HT1080 (cell line): ENCODE results near the gene GGT5. TPM values are rescaled to one million over a fixed set of nuclear protein-coding genes. Genes with fewer than 3 reads are reported as not detected.
"Not testable (repeated sequence)": the region's sequence is repeated elsewhere in the genome, so short reads cannot be mapped to it uniquely, and the experiment has no call there.

Source experiments
- DNase-seq: peaks from one replicate; pipeline ENCODE4 v3.0.0-alpha.2; 2015; ENCODE audit warnings: low read depth
- polyA plus RNA-seq, 2 experiments: library from polyadenylated mRNA; depleted of rRNA; stranded (reverse); fragments of >200 nt; gene quantifications; 2 replicates each; pipeline ENCODE4 v1.2.3, GENCODE V29; 2015
- total RNA-seq: library from RNA; depleted of rRNA; stranded (reverse); fragments of >200 nt; shearing (Covaris generic); gene quantifications from 2 replicates; pipeline ENCODE4 v1.2.3, GENCODE V29; 2014; rRNA removed

GGT5 gene, protein sequence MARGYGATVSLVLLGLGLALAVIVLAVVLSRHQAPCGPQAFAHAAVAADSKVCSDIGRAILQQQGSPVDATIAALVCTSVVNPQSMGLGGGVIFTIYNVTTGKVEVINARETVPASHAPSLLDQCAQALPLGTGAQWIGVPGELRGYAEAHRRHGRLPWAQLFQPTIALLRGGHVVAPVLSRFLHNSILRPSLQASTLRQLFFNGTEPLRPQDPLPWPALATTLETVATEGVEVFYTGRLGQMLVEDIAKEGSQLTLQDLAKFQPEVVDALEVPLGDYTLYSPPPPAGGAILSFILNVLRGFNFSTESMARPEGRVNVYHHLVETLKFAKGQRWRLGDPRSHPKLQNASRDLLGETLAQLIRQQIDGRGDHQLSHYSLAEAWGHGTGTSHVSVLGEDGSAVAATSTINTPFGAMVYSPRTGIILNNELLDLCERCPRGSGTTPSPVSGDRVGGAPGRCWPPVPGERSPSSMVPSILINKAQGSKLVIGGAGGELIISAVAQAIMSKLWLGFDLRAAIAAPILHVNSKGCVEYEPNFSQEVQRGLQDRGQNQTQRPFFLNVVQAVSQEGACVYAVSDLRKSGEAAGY
- total RNA-seq = not detected in 2 replicates
- polyA plus RNA-seq (2015; cell fraction: cytosol; rRNA removed) = 0.06 TPM in 1 of 2 replicates, not detected in the other
- polyA plus RNA-seq (2015; cell fraction: nucleus; rRNA removed) = 0.05 TPM in 1 of 2 replicates, not detected in the other

DNA sequence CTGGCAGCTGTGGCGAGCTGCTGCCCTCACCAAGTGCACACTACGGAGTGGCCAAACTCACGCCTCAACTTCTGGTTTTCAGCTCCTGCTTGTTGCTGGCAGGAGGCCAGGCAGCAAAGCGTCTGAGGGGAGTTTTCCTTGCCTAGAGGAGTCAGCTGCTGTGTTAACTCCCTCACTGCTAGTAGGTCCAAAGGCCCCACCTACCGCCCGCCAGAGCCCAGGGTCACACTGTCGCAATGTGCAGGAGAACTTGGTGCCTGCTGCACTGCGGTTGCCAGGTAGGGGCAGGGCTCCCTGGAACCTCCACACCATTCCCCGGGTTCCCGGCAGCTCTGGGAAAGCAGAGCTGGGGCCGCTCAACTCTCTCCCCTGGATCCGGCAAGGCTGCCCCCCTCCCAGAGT lies at the start of gene GGT5:
Gene GGT5 (minus strand): TSS at position 53 of the 402 bp plus-strand sequence. CDS start 357 bp downstream, outside the sequence.
- not testable (repeated sequence) for DNase-seq

DNA sequence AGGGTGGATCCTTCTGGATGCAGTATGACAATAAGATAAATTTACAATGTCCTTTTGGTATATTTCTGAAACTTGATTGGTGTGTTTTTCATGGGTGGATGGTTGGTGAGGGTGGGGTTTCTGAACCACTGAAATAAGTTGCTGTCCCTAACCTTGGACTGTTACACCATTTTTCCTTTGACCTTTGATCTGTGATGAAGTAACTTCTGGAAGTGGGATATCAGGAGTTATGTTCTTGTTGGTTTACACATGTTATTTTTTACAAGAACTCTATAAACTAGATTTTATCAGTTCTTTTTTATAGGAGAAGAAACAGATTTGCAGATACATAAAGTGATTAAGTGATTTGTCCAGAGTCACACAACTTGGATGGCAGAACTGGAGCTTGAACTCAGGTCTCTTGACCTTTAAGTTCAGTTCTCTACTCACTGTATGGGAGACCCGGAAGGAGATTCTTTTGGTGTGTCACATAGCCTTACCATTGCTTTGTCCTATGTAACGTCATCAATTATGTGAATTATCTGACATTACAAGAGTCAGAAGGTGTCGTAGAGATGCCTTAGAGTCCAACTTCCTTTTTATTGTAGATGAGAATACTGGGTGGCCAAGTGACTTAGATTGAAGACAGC lies 47.4 kb upstream of the GGT5 start:
- DNase-seq = not testable (repeated sequence)

DNA sequence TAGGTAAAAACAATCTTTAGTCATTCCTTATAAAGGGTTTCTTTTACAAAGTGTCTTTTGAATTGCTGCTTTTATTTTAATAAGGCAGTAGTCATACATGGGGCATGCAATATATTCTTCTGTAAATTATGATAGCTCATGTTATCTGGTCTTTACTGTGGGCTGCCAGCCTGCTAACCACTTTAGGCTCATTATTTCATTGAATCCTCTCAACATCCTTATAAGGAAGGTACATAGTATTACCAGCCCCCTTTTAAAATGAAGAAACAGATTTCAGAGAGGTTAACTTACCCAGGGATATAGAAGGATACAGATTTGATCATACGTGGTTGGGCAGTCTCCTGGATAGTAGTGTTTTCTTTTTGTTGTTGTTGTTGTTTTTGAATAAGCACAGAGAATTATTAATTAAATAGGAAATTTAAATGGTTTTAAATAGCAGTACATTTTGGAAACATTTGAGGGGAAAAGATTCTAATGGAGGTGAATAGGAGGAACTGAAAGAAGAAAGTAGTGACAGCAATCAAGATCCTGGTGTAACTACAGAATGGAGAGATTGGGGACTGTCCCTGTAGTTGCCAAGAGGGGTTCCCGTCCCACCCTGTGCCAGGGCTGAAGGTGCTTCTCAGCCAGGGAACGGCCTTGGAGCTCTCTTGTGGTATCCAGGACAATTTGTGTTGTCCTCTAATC lies 46.8 kb upstream of the GGT5 start:
- DNase-seq = no peak

DNA sequence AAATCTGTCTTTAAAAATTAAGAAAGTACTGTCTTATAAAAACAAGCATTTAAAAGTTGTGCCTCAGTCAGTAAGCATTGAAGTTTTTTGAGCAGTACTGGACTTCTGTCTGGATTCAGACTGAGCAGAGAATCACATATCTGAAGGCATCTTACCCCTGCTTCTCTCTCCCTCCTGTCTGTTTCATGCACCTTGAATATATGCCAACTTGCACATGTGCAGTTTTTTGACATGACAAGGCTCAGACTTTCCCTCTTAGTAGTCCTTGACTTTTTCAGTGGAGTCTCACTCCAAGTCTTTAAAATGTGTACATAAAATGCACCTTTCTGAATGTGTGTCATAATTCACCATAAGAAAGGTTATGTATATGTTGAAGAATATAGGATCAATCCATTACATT lies 45.6 kb upstream of the GGT5 start:
- DNase-seq = no peak

DNA sequence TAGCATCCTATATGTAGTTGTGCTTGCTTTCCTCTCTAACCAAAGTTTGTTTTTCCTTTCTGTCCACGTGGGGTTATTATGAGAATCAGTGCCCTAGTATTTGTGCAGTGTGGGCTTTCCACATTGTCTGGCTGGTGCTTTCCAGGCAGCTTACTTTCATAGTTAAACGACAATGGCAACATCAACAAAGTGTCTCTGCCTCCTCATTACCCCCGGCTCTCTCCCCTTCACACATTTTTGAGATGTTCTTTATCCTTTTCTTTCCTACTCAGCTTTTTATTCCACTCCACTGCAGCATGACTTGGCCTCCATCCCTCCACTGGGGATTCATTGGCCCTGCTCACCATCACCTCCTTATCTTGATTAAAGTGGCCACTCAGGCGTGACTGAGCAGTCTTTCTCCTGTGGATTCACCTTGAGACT lies 44.9 kb upstream of the GGT5 start:
- DNase-seq = no peak

DNA sequence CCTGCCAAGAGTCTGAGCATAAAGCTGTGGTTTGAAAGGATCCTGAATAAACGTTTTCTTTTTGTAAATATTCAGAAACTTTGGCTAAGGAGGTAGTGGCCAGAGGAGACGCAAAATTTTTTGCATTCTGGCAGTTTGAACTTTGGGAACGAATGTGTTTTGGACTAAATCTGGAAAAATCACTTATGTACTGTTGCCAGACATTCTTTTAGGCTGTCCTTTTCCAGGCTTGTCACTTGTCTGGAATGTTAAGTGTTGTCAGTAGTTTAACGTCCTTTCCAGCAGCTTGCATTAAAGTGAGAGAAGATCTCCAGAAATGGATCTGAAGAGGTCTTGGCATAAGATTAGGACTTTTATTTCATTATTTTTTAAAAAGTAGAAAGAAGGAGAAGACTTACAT lies 44.2 kb upstream of the GGT5 start:
- DNase-seq = peak; percentile 62

DNA sequence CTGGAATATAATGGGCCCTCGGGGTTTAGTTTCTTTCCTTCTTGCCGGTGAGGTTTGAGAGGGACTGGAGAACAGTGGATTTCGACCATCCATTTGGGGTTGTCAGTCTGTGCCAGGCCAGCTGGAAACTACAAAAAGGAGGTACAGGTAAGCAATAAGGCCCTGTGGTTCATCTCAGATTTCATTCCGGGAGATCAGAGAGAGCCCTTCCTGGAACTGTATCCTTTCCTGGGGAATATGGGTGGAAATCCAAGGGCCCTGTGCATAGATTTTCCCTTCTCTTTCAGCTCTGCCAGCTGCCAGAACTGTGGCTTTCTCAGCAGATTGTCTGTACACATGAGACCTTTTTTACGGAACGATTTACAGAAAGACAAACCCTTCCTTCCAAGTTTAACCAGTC lies 42.9 kb upstream of the GGT5 start:
- not testable (repeated sequence) for DNase-seq

DNA sequence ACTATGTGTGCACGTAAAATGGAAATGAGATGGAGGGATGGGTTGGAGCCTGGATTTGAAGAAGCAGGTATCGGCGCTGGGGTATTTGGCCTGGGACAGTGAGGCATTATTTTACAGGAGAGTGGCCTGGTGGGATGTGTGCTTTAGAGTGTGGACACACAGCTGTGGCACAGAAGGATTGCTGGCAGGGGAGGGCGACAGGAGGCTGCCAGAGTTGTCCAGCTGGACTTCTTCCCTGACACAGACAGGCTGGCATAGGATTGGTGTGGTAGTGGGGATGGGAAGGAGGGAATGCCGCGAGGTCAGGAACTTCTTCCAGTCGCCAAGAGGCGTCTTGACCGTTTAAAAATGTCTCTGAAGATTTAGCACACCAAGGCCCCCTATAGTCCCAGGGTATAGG lies 42.3 kb upstream of the GGT5 start:
- not testable (repeated sequence) for DNase-seq

DNA sequence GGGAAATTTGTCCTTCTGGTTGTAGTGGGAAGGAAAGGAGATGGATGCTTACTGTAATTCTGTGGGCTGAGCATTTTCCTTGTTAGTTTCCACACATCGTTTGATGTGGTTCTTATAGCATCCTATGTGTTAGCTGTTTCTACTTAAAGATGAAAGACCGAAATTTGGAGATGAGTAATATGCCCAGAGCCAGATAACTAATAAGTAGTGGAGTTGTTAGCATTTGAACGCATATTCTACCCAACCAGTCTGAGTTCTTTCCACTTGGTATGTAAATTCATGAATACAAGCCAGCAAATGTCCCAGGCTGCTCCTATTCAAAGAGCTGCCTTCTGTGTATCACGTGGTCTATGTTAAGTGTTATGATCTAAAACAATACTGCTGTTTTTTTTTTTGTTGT lies 40.4 kb upstream of the GGT5 start:
- DNase-seq = no peak

DNA sequence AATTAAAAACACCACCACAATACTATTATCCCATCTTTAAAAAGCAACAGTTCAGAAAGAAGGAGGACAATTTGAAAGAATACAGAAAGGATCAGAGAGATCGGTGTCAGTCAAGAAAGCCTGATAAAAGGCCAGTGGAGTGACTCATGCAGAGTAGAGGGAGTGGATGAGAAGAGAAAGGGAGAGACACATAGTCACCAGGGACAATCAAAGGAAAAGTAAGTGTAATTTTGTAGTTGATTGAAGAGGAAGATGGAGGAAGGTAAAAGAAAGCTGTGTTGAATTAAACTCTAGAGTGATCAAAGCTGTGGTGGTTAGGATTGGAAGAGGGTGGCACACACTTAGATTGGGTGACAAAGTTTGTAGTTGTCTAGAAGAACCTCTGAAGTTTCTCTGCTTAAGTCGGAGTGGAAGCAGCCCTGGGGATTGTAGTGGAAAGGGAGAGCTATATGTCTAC lies 39.9 kb upstream of the GGT5 start:
- DNase-seq = peak; percentile 35

DNA sequence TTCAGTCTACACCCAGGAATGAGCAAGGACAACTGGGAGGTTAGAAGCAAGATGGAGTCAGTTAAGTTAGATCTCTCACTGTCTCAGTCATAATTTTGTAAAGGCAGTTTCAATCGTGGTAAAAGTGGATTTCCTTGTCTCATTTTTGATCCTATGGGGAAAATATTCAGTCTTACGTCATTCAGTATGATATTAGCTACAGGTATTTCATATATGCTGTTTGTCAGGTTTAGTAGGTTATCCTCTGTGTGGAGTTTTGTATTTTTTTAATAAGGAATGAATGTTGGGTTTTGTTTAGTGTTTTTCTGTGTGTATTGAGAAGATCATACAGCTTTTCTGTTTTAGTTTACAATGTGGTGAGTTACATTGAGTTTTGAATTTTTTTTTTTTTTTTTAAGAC lies 37.5 kb upstream of the GGT5 start:
- no peak for DNase-seq

DNA sequence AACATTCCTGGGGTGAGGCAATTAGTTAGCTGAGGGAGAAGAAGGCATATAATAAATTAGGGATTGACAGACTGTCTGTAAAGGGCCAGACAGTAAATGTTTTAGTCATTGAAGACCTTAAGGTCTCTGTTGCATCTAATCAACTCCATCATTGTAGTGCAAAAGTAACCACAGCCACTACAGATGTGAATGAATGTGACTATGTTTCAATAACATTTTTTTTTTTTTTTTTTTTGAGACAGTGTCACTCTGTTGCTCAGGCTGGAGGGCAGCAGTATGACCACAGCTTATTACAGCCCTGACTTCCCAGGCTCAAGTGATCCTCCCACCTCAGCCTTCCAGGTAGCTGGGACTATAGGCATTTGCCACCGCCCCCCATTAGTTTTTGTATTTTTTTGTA lies 35.5 kb upstream of the GGT5 start:
- DNase-seq = not testable (repeated sequence)

DNA sequence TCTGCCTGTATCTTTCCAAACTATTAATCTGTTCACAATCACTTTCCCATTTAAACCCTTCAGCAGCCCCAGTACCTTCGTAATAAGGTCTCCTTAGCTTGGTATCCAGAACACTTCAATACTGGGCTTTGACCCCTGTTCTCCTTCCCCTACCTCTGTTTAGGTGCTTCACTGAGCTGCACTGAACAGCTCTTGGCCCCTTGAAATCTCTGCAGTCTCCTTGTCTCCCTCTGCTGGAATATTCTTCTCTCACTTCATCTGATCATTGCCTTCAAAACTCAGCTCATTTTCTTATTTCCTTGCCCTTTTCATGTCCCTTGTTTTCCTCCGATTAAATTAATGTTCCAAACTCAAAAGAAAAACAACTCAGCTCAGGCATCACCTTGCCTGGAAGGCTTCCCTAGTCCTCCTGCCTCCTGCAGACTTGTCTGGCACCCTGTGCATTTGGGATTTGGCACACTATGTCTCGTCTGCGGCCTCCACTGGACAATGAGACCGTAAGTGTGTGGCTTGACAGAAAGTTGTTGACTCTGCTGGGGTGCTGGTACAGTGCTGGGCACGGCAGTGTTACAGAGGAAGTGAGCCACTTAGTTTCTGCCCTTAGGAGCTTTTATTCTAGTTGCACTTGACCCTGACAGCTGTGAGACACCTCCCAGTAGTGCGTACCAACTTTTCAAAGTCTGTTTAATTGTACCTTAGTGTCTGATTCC lies 30.0 kb upstream of the GGT5 start:
- not testable (repeated sequence) for DNase-seq

DNA sequence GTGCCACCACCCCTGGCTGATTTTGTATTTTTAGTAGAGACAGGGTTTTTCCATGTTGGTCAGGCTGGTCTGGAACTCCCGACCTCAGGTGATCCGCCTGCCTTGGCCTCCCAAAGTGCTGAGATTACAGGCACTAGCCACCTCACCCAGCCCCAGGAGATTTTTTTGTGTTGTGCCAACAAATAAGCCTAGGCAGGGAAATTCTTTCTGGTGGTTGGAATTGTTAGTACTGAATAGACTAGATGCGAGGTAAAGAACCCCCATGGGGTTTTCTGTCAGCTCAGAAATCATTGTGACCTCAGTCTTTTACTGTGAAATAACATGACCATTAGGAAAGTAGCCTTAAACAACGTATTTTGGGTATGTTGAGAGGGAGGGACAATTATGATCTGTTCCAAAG lies 29.0 kb upstream of the GGT5 start:
- not testable (repeated sequence) for DNase-seq

DNA sequence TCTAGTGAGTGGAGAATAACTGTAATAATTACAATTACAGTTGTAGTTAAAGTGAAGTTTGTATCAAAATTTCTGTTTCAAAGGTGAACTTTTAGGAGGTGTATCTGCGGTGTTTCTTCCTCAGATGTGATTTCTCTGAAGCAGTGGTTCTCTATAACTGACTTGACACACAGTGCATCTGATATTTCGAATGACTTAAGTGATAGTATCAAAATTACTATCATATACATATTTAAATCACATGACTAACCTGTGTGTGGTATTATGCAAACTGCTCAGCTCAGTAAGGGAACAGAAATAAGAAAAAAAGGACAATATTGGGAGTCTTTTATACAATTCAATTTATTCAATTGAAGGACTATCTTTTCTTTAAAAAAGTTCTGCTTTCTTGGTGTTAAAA lies 28.1 kb upstream of the GGT5 start:
- DNase-seq = not testable (repeated sequence)

DNA sequence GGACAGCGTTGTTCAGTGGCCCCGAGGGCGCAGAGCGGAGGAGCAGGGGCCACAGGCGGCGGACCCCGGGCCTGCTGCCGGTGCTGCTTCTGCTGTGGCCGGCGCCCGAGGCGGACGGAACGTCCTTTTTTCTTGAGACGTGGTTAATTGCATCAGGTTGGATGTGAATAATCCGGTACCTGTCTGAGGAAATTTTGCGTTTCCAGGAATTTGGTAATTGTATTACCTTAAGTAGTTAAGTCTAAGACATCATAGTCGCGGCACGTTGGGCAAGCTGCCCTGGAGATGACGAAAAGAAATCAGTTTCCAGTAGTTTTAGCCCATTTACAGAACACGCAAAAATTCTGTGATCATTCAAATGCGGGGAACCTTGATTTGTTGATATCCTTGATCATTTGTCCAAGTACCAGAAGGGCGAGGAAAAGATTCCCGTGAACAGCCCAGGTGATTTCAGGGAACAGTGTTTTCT lies 26.5 kb upstream of the GGT5 start:
- no peak for DNase-seq

DNA sequence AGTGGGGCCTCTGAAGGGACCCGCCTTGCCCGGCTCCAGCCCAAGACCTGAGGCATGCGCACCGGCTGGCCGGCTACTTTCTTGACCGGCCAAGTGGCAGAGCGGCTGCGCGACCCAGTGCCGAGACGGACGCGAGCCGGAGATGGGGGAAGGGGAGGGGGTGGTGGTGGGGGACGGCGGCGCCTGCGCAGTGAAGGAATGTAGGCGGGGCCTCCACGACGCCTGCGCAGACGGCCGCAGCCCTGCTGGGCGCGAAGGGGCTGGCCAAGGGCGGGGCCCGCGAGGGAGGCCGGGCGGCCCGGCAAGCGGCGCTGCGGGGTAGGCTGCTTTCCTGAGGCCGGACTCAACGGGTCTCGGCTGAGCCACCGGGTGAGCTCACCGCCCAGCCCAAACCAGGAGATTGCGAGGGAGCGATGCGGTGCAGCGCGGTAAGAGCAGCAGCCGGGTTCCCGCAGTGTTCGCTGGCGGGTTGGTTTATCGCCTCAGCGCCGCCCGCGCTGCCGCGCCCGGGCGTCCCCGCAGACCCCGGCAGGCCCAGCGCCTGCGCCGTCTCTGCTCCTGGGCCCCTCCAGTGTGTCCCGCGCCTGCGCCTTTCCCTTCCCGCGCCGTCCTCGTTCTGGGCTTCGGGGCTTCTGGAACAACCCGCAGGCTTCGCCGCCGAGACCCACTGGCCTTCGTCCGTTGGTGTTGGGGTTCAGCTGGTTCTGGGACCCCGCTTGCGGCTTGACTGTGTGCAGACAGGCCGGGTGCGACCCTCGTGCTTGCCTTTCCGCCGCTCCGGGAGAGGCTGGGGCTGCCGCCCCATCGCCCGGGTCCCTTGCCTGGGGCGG lies 25.9 kb upstream of the GGT5 start, which contains the start of gene SPECC1L:
Gene SPECC1L (plus strand): TSS at position 276 of the 830 bp plus-strand sequence. CDS start 31,401 bp downstream, outside the sequence.
- DNase-seq = peak; percentile 88

DNA sequence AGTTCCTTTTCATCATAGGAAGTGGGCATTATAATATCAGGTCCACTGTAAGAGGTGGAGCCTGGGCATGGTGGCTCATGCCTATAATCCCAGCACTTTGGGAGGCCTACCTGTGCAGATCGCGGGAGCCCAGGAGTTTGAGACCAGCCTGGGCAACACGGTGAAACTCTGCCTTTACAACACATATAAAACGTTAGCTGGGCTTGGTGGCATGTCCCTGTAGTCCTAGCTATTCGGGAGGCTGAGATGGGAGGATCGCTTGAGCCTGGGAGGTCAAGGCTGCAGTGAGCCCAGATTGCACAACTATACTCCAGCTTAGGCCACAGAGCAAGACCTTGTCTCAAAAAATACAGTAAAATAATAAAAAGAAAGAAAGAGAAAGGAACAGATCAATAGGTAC lies 21.6 kb upstream of the GGT5 start:
- DNase-seq = not testable (repeated sequence)

DNA sequence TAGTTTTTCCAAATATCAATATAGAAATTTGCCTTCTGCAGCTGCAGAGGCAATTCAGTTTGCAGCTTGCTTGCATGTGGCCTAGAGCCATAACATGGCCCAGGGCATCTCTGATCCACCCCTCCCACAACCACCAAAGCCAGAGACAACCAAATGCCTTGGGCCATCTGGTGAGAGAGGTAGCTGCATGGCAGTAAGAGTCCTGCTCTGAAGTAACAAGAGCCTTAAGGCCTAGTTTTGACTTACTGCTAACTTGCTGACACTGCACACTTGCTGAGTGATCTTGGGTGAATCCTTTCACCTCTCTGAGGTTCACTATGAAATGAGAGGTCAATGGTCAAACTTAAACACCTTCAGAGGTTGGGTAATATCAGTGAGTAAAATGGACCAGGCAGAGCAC lies 20.9 kb upstream of the GGT5 start:
- DNase-seq = no peak
